HG03064 (cell line): ENCODE data around the gene B3GALNT2.
"Not testable (repeated sequence)": the region's sequence is repeated elsewhere in the genome, so short reads cannot be mapped to it uniquely, and the experiment has no call there.

Experiments
- ATAC-seq: cut with Tn5 transposase; IDR thresholded peaks from one replicate; pipeline ENCODE4 v1.9.1; 2021; ENCODE audit warnings: low read depth; ENCODE audit not compliant: unreplicated experiment

The B3GALNT2 gene

DNA sequence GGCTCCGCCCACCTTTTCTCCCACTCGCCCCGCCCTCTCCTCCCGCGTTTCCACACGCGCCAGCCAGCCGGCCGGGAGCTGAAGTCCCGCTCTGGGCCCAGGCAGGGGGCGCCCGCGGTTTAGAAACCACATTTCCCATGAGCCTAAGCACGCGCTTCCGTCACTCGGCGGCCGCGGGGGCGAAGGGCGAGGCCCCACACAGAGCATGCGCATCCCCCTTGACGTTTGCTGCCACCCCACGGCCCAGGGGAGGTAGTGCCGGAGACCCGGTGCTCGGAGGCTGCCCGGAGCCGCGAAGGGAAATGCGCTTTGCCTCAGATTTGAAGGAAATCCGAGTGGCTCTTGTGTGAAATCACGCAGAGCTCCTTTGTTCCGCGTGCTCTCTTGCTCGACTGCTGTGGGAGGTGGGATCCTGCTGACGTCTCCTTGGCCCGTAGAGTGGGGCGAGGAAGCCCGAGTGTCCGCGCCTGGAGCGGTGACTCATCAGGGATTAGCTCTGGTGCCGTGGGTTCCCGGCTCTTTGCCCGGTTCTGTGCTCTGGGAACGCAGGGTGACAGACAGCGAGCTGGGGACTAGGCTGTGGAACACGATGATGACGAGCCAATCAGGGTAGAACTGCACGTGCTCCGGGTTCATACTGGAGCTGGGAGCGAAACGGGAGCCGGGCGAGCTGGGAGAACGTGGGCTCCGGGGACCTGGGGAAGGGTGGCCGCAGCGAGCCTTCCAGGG lies 406 bp upstream of the B3GALNT2 start:
- peak; percentile 76 for ATAC-seq

DNA sequence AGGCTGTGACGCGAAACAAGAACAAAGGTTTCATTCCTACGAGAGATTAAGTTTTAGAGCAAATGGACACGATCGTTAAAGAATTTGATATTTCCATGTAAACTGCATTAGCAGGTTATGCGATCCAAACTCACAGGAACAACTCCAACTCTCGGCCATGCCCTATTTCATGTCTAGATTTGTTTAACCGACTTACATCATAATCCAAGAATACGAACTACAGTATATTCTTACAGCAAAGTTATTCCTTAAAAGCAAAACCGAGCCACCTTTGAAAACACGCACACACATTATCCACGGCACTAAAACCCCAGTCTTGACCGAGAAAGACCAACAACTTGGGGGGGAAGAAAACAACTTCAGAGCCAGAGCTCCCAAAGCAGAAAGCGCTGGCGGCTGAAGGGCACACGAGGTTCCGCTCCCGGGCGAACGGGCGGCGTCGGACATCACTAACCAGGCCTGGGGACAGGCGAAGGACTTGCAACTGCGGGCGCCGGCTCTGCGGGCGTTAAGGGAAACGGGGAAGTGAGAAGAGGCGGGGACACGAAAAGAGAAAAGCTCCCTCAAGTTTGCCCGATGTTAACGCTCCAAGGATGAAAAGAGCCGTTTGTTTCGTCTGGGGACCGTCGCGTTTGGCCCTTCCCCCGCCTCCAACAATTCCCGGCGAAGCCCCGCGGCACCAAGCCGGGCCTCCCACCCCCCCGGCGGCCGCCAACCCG lies 690 bp downstream of the B3GALNT2 start:
- ATAC-seq = peak; percentile 14

- ATAC-seq = no peak
Observed at GRCh38 chr1:235502601-235503402, 1.4 kb downstream of the B3GALNT2 start.

- no peak for ATAC-seq
Observed at GRCh38 chr1:235500971-235501540, 3.2 kb downstream of the B3GALNT2 start.

GRCh38 chr1:235495551-235495950 lies 8.7 kb downstream of the B3GALNT2 start:
- no peak for ATAC-seq

DNA sequence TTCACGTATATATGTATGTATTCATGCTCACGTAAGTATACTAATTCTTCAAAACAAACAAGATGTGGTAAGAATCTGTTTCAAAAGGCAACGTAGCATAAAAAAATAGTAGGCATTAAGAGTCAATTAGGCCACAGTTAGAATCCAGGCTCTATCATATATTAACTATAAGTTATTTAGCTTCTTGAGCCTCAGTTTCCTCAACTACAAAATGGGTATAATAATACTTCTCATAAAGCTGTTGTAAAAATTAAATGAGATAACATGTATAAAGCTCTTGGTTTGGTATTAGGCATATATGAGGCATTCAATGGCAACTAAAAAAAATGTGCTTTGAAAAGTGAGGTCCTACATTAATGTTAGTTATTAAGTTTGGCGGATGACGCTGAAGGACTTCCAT lies 9.2 kb downstream of the B3GALNT2 start:
- no peak for ATAC-seq

GRCh38 chr1:235494531-235494930 lies 9.7 kb downstream of the B3GALNT2 start:
- ATAC-seq = no peak

- no peak for ATAC-seq
Observed at GRCh38 chr1:235491644-235492043, 12.6 kb downstream of the B3GALNT2 start.

GRCh38 chr1:235486321-235486720 lies 17.9 kb downstream of the B3GALNT2 start:
- ATAC-seq = no peak

- no peak for ATAC-seq
Observed at GRCh38 chr1:235485558-235485957, 18.7 kb downstream of the B3GALNT2 start.

DNA sequence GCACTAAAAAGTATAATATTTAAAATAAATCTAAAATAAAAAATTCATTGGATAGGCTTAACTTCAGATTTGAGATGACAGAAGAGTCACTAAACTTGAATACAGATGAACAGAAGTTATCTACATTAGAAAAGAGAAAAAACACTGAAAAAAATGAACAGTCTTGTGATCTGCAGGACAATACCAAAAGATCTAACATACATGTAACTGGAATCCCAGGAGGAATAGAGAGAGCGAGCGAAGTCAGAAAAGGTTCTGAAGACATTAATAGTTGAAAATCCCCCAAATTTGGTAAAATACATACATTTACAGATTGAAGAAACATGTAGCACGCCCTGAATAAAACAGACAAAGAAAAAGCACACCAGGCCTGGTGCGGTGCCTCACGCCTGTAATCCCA lies 21.2 kb downstream of the B3GALNT2 start:
- ATAC-seq = no peak

DNA sequence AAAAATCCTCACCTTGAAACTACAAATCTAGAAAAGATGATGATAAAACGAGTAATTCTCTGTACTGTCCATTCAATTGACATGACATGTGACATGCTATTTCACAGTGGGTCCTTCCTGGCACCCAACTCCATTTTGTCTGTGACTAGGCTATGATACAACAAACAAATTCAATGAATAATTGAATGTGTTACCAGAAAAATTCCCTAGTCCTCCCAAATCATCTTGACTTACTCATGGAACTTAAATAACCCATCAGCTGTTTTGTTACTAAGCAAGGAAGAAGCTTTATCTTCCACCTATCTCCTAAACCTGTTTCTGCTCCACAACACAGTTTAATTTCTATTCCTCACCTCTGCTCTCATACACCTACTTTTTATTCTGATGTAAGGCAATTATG lies 30.4 kb downstream of the B3GALNT2 start:
- ATAC-seq = no peak

DNA sequence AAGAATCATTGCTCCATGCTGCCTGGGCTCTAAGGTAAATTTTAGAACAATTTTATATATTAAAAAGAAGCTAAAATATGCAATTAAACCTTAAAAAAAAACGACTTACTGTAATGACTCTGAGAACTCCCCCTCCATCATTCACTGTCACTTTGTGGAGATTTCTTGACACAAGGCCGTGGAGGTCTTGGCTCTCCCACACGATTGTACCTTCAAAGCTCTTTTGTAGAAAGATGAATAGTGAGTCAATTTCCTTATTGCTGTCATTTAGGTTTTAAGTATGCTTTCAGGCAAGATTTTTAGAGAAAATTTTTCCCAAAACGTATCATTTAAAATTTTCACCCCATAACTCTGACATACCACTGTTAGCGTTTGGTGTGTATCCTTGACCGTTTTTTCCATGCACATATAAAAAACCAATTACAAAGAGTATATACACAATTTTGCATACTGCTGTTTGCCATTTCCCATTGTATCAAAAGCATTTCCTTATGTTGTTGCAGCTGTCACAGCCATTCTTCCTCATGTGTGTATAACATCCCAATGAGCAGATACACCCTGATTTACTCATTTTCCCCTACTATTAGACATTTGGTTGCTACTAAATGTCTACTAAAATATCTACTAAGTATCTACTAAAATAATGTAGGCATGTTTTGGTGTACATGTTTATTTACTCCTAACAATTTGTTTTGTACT lies 33.4 kb downstream of the B3GALNT2 start:
- ATAC-seq = no peak

DNA sequence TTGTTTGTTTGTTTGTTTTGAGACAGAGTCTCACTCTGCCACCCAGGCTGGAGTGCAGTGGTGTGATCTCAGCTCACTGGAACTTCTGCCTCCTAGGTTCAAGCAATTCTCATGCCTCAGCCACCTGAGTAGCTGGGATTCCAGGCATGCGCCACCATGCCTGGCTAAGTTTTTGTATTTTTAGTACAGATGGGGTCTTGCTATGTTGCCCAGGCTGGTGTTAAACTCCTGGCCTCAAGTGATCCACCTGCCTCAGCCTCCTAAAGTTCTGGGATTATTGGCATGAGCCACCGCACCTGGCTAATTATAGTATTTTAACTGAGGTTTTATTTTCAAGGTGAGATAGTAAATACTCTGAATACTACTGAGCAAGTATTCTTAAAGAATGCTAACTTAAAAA lies 34.4 kb downstream of the B3GALNT2 start:
- ATAC-seq = not testable (repeated sequence)

- no peak for ATAC-seq
Observed at GRCh38 chr1:235468970-235469369, 35.3 kb downstream of the B3GALNT2 start.

DNA sequence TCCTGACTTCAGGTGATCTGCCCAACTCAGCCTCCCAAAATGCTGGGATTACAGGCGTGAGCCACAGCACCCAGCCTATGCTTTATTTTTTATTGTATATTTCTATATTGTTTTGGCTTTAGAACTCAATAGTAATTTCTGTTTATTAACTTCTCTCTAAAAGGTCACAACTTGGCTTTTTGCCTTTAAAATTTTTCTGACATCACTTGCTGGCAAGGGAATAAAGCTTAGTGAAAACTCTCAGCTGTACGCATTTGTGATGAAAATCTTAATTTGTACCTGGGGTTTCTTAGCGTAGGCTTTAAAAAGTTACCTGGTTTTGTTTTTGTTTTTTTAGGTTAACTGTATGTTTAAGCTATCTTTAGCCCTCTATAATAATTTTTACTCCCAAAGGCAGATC lies 36.2 kb downstream of the B3GALNT2 start:
- no peak for ATAC-seq

DNA sequence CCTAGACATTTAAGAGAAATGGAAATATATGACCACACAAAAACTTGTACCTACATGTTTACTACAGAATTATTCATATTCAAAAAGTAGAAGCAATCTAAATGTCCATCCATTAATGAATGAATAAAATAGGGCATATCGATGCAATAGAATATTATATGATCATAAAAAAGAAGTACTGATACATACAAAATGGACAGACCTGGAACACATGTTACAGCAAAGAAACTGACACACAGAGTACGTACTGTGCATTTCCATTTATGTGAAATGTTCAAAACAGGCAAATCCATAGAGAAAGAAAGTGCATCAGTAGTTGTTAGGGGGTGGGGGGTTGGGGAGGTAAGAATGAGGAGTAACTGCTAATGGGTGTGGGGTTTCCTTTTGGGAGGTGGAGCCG lies 39.2 kb downstream of the B3GALNT2 start:
- no peak for ATAC-seq

GRCh38 chr1:235462832-235463231 lies 41.4 kb downstream of the B3GALNT2 start:
- ATAC-seq = not testable (repeated sequence)

DNA sequence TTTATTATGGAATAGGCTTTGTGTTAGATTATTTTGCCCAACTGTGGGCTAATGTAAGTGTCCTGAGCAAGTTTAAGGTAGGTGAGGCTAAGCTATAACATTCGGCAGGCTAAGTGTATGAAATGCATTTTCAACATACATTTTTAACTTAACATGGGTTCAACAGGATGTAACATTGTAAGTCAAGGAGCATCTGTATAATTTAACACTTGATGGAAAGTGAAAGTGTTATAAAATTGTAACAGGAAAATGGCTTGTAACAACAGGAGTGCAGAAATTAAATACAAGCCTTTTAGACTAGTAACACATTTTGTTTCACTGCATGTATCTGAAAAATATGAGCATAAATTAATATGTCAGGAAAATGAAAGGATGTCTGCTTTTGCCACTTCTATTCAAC lies 42.3 kb downstream of the B3GALNT2 start:
- ATAC-seq = no peak

DNA sequence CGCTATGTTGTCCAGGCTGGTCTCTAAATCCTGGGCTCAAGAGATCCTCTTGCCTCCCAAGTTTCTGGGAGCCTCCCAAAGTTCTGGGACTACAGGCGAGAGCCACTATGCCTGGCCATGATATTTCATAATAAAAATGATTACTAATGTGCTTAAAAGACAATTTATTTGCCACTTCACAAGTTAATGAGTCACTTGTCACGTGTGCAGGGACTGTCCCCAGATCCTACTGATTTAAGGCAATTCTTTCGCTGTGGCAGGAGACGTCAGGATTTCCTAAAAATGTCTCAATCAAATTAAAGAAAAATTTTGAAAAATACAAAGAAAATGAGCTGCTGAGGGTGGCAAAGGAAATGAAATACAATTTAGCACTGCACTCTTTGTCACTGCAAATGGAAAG lies 43.5 kb downstream of the B3GALNT2 start:
- ATAC-seq = no peak
